ENCODE results near the gene DNAAF9.

DNAAF9 gene

GRCh38 chr20:3414122-3414521, 6.7 kb upstream of the DNAAF9 start:
- TF ChIP-seq SNAI2 (CRISPR knock-in tag; IDR thresholded peaks at IDR 0.05) (no peak), CREB5 (CRISPR knock-in tag; IDR thresholded peaks at IDR 0.05; ENCODE audit: low read depth) (no peak), ESRRG (CRISPR knock-in tag; IDR thresholded peaks at IDR 0.05) (no peak), PATZ1 (CRISPR knock-in tag; IDR thresholded peaks at IDR 0.05; ENCODE audit: borderline replicate concordance) (no peak), CSDC2 (CRISPR knock-in tag; IDR thresholded peaks at IDR 0.05) (no peak), ZFP3 (CRISPR knock-in tag; IDR thresholded peaks at IDR 0.05) (no peak), GLIS3 (CRISPR knock-in tag; IDR thresholded peaks at IDR 0.05) (no peak), TCF4 (CRISPR knock-in tag; IDR thresholded peaks at IDR 0.05; ENCODE audit: borderline replicate concordance) (no peak)
- ATAC-seq, result no peak

- ATAC-seq, result no peak
- TF ChIP-seq SNAI2 (CRISPR knock-in tag; IDR thresholded peaks at IDR 0.05), result no peak
- TF ChIP-seq CREB5 (CRISPR knock-in tag; IDR thresholded peaks at IDR 0.05; ENCODE audit: low read depth), result no peak
Observed at GRCh38 chr20:3413393-3413889, 6.0 kb upstream of the DNAAF9 start.

GRCh38 chr20:3412600-3413392, 5.3 kb upstream of the DNAAF9 start:
- TF ChIP-seq BACH2 (CRISPR knock-in tag; IDR thresholded peaks at IDR 0.05; ENCODE audit: borderline replicate concordance) (no peak), ISL1 (CRISPR knock-in tag; IDR thresholded peaks at IDR 0.05) (no peak), TOX (CRISPR knock-in tag; IDR thresholded peaks at IDR 0.05; ENCODE audit: borderline replicate concordance) (no peak), CREB5 (CRISPR knock-in tag; IDR thresholded peaks at IDR 0.05; ENCODE audit: low read depth) (no peak), TCF4 (CRISPR knock-in tag; IDR thresholded peaks at IDR 0.05; ENCODE audit: borderline replicate concordance) (no peak), OSR1 (CRISPR knock-in tag; IDR thresholded peaks at IDR 0.05) (no peak), POU6F1 (CRISPR knock-in tag; IDR thresholded peaks at IDR 0.05; ENCODE audit: borderline replicate concordance, low read depth) (no peak), ZNF70 (CRISPR knock-in tag; IDR thresholded peaks at IDR 0.05) (no peak)
- no peak for ATAC-seq

GRCh38 chr20:3410464-3410863, 3.0 kb upstream of the DNAAF9 start:
- TF ChIP-seq BACH2 (CRISPR knock-in tag; IDR thresholded peaks at IDR 0.05; ENCODE audit: borderline replicate concordance) (no peak), ZNF8 (CRISPR knock-in tag; IDR thresholded peaks at IDR 0.05) (peak; percentile 88)
- no peak for ATAC-seq

GRCh38 chr20:3409417-3409816, 1.9 kb upstream of the DNAAF9 start:
- no peak for ATAC-seq
- TF ChIP-seq ZC3H10 (CRISPR knock-in tag; IDR thresholded peaks at IDR 0.05) (no peak), ESRRG (CRISPR knock-in tag; IDR thresholded peaks at IDR 0.05) (no peak), PPARA (CRISPR knock-in tag; IDR thresholded peaks at IDR 0.05; ENCODE audit: borderline replicate concordance) (no peak)
